HAP-1 (cell line): ENCODE data around the gene GOSR1.
"Not testable (repeated sequence)": the region's sequence is repeated elsewhere in the genome, so short reads cannot be mapped to it uniquely, and the experiment has no call there.

Experiments
- DNase-seq, 2 experiments: peaks; one replicate each; pipeline ENCODE4 v3.0.0-alpha.2; 2016 to 2020; ENCODE audit warnings: low spot score in 2 of 2
- H3K27me3 ChIP-seq: fragments of 250-450 bp; sonication (Bioruptor Pico); 2 replicates; pipeline ENCODE4 v1.5.1; 2020; ENCODE audit warnings: low read depth, mild to moderate bottlenecking, moderate library complexity
- H3K36me3 ChIP-seq: fragments of 250-450 bp; sonication (Bioruptor Pico); replicated peaks from 2 replicates; pipeline ENCODE4 v1.5.1; 2020; ENCODE audit warnings: mild to moderate bottlenecking
- H3K4me1 ChIP-seq: fragments of 250-450 bp; sonication (Bioruptor Pico); 2 replicates; pipeline ENCODE4 v1.5.1; 2020; ENCODE audit warnings: mild to moderate bottlenecking
- H3K4me3 ChIP-seq: fragments of 250-450 bp; sonication (Bioruptor Pico); 2 replicates; pipeline ENCODE4 v1.5.1; 2020; ENCODE audit warnings: mild to moderate bottlenecking, moderate library complexity
- H3K9me3 ChIP-seq: fragments of 250-450 bp; sonication (Bioruptor Pico); 2 replicates; pipeline ENCODE4 v1.5.1; 2020; ENCODE audit warnings: mild to moderate bottlenecking, moderate library complexity
- in situ Hi-C: fragments of 300-500 bp; cut with MboI; formaldehyde crosslinking; loops from 3 replicates; pipeline ENCODE4 v1.14.3; 2020; ENCODE audit warnings: low sequenced_read_pairs, inconsistent platforms, mixed read lengths

Gene GOSR1

GRCh38 chr17:30477083-30477773 lies at the start of gene GOSR1:
GOSR1 (plus strand) TSS chr17:30477408; CDS start chr17:30477434, 26 bp downstream.
- H3K27me3 ChIP-seq, result peaks cover 9% of the 10 kb centered on the region
- peaks cover 9% of the 10 kb centered on the region; the same call in 1 of the 2 replicates for H3K4me1 ChIP-seq
- in situ Hi-C loops, result loop anchor here (10.0 kb wide), 1 partner anchor 238 kb away; no protein-coding TSS in a partner anchor
- H3K36me3 ChIP-seq, result peaks cover 14% of the 10 kb centered on the region
- peak within 1 kb of the TSS; percentile 81 for H3K4me3 ChIP-seq
- peak; percentile 91 to 95 for DNase-seq
- no peaks in the 10 kb centered on the region for H3K9me3 ChIP-seq

DNA sequence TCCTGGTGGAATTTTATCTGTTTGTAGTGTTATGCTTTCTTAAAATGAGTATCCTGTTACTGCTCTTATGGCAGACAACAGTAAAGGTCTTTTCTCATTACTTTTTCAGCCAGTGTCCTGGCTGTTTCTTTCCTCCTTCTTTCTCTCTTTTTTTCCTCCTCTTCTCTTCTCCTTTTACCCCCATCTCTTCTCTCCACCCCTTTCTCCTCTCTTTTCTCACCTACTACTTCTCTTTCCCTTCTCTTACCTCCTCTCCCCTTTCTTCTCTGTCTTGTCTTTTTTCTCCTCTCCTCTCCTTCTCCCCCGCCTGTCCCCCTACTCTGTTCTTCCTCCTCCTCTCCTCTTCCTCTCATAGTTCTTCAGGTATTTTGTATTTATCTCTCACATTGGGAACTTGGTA lies 49.6 kb upstream of the GOSR1 start:
- Histone ChIP-seq H3K4me3 (no peak overlapping the region), H3K9me3 (no peaks in the 10 kb centered on the region), H3K36me3 (peaks cover 14% of the 10 kb centered on the region), H3K27me3 (no peaks in the 10 kb centered on the region), H3K4me1 (peaks cover 11% of the 10 kb centered on the region)
- no peak for DNase-seq
- in situ Hi-C loops, result no loop called here

GRCh38 chr17:30429155-30429554 lies 48.1 kb upstream of the GOSR1 start:
- DNase-seq, result no peak
- Histone ChIP-seq H3K36me3 (peaks cover 12% of the 10 kb centered on the region), H3K27me3 (no peaks in the 10 kb centered on the region), H3K4me1 (peaks cover 11% of the 10 kb centered on the region), H3K9me3 (no peaks in the 10 kb centered on the region), H3K4me3 (no peak overlapping the region)
- in situ Hi-C loops, result no loop called here

DNA sequence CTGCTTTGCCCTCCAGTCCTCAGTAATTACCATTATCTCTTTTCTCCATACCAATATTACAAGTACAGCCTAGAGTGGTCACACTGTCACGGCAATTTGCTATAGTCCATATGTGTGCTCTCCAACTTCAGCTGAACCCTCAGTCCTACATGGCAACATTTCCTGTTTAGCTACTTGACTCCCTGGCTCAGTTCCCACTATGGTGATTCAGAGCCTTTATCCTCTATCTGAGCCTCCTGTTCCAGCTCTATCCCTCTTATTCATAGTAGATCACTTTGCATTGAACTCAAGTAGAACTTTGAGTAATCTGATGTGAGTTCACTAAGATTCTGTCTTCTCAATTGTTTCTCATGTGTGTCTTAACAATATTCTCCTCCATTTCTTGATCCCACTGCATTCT lies 43.7 kb upstream of the GOSR1 start:
- in situ Hi-C loops, result no loop called here
- no peak for DNase-seq
- Histone ChIP-seq H3K4me3 (no peak overlapping the region), H3K9me3 (no peaks in the 10 kb centered on the region; the same call in 1 of the 2 replicates), H3K4me1 (no peaks in the 10 kb centered on the region), H3K27me3 (no peaks in the 10 kb centered on the region), H3K36me3 (peaks cover 12% of the 10 kb centered on the region)

- Histone ChIP-seq H3K4me3 (no peak overlapping the region), H3K36me3 (peaks cover 12% of the 10 kb centered on the region; the same call in 1 of the 2 replicates), H3K4me1 (no peaks in the 10 kb centered on the region), H3K9me3 (no peaks in the 10 kb centered on the region; the same call in 1 of the 2 replicates), H3K27me3 (no peaks in the 10 kb centered on the region)
- in situ Hi-C loops, result no loop called here
- DNase-seq, result no peak
These were observed 40.5 kb upstream of the GOSR1 start for GRCh38 chr17:30436729-30437128.

GRCh38 chr17:30443721-30444120 lies 33.5 kb upstream of the GOSR1 start:
- Histone ChIP-seq H3K9me3 (no peaks in the 10 kb centered on the region), H3K36me3 (peaks cover 12% of the 10 kb centered on the region), H3K4me3 (no peak overlapping the region), H3K4me1 (no peaks in the 10 kb centered on the region), H3K27me3 (no peaks in the 10 kb centered on the region)
- DNase-seq, result no peak
- in situ Hi-C loops, result no loop called here

DNA sequence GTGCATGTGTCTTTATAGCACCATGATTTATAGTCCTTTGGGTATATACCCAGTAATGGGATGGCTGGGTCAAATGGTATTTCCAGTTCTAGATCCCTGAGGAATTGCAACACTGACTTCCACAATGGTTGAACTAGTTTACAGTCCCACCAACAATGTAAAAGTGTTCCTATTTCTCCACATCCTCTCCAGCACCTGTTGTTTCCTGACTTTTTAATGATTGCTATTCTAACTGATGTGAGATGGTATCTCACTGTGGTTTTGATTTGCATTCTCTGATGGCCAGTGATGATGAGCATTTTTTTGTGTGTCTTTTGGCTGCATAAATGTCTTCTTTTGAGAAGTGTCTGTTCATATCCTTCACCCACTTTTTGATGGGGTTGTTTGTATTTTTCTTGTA lies 30.6 kb upstream of the GOSR1 start:
- H3K36me3 ChIP-seq, result peaks cover 13% of the 10 kb centered on the region
- H3K4me1 ChIP-seq, H3K9me3 ChIP-seq, in situ Hi-C loops, H3K4me3 ChIP-seq, H3K27me3 ChIP-seq, DNase-seq: not testable (repeated sequence)

DNA sequence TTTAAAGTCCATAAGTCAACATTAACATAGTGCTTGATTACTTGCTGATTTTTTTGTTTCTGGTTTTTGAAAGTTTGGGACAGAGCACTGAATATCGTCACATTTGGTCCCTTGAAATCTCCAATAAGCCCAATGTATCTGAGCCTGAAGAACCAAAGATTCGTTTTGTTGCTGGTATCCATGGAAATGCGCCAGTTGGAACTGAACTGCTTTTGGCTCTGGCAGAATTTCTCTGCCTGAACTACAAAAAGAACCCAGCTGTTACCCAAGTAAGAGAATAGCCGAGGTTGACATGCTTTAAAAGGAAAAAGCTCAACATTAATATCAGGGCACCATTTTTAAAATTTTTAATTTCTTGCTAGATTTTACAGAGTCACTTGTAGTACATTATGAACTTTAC lies 27.7 kb upstream of the GOSR1 start:
- Histone ChIP-seq H3K4me1 (no peaks in the 10 kb centered on the region), H3K4me3 (no peak overlapping the region), H3K9me3 (no peaks in the 10 kb centered on the region), H3K27me3 (no peaks in the 10 kb centered on the region), H3K36me3 (peaks cover 16% of the 10 kb centered on the region)
- no peak for DNase-seq
- in situ Hi-C loops, result no loop called here

DNA sequence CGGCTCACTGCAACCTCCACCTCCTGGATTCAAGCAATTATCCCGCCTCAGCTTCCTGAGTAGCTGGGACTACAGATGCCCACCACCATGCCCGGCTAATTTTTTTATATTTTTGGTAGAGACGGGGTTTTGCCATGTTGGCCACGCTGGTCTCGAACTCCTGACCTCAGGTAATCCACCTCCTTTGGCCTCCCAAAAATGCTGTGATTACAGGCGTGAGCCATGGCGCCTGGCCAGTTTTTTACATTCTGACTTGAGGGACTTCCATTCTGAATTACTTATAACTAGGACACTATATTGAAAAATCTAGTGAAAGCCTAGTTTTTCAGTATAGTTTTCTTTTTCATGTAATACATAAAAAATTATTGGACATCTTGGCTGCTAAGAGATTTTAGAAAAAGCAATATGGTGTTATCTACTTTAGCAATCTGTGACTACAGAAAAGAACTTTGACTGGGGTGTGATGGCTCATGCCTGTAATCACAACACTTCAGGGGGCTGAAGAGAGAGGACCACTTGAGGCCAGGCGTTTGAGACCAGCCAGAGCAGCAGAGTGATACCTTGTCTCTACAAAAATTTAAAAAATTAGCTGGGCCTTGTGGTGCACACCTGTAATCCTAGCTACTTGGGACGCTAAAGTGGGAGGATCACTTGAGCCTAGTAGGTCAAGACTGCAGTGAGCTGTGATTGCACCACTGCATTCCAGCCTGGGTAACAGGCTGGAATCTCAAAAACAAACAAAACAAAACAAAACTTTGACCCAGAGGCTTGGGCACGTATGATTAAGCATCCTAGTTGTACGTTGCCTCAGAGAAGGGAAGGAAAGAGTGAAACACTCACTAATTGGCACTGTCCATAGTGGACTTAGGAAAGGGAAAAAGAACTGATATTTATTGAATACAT lies 26.8 kb upstream of the GOSR1 start:
- Histone ChIP-seq H3K4me3 (no peak overlapping the region), H3K27me3 (no peaks in the 10 kb centered on the region), H3K4me1 (no peaks in the 10 kb centered on the region), H3K9me3 (no peaks in the 10 kb centered on the region), H3K36me3 (peaks cover 18% of the 10 kb centered on the region)
- in situ Hi-C loops, result no loop called here
- DNase-seq, result no peak

GRCh38 chr17:30454635-30455034 lies 22.6 kb upstream of the GOSR1 start:
- H3K9me3 ChIP-seq, result no peaks in the 10 kb centered on the region
- peaks cover 24% of the 10 kb centered on the region for H3K36me3 ChIP-seq
- H3K4me3 ChIP-seq, result no peak overlapping the region
- no peaks in the 10 kb centered on the region for H3K4me1 ChIP-seq
- in situ Hi-C loops, result no loop called here
- no peak for DNase-seq
- H3K27me3 ChIP-seq, result no peaks in the 10 kb centered on the region

GRCh38 chr17:30458371-30458770 lies 18.8 kb upstream of the GOSR1 start:
- in situ Hi-C loops, result no loop called here
- no peaks in the 10 kb centered on the region for H3K4me1 ChIP-seq
- H3K9me3 ChIP-seq, result no peaks in the 10 kb centered on the region
- no peaks in the 10 kb centered on the region for H3K27me3 ChIP-seq
- H3K4me3 ChIP-seq, result no peak overlapping the region
- no peak for DNase-seq
- peaks cover 28% of the 10 kb centered on the region for H3K36me3 ChIP-seq

DNA sequence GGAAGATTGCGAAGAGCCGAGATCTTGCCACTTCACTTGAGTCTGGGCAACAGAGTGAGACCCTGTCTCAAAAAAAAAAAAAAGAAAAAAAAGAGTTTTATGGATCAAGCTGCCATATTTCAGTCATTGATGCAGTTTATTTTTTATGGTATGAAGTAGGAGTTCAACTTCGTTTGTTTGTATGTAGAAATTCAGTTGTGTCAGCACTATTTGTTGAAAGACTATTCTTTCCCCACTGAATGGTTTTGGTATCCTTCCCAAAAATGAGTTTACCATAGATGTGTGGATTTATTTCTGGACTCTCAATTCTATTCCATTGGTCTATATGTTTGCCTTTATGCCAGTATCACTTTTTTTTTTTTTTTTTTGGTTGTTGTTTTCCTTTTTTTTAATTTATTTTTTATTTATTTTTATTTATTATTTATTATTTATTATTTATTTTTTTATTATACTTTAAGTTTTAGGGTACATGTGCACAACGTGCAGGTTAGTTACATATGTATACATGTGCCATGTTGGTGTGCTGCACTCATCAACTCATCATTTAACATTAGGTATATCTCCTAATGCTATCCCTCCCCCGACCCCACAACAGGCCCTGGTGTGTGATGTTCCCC lies 18.3 kb upstream of the GOSR1 start:
- H3K4me1 ChIP-seq, DNase-seq, H3K27me3 ChIP-seq, H3K9me3 ChIP-seq, H3K4me3 ChIP-seq, in situ Hi-C loops: not testable (repeated sequence)
- peaks cover 28% of the 10 kb centered on the region for H3K36me3 ChIP-seq

- in situ Hi-C loops, result no loop called here
- peaks cover 10% of the 10 kb centered on the region for H3K36me3 ChIP-seq
- H3K9me3 ChIP-seq, result no peaks in the 10 kb centered on the region
- peak in 1 of 2 experiments; percentile 56 for DNase-seq
- no peak overlapping the region for H3K4me3 ChIP-seq
- peaks cover 16% of the 10 kb centered on the region for H3K27me3 ChIP-seq
- H3K4me1 ChIP-seq, result peaks cover 13% of the 10 kb centered on the region
These were observed 8.7 kb upstream of the GOSR1 start for GRCh38 chr17:30468465-30468864.
